Panc1 (cell line): ENCODE data around the gene DKK3. TPM values are rescaled to one million over a fixed set of nuclear protein-coding genes. Genes with fewer than 3 reads are reported as not detected.
A peak's percentile ranks its signal among the peaks of the same experiment; 100 is the strongest.

Experiments used
- ATAC-seq: fragments of 200-7000 bp; cut with Tn5 transposase; 2 replicates; pipeline ENCODE4 v1.9.1; 2020; ENCODE audit warnings: mild to moderate bottlenecking, moderate library complexity
- BruUV-seq: library from RNA; stranded (reverse); fragments of 400-500 nt; replicated peaks from 2 replicates; lab custom pipeline; 2021; lab: Mats Ljungman, UMichigan
- CTCF ChIA-PET: fragments of 300-600 bp; sonication (Branson Sonifier 250); formaldehyde crosslinking; loops from one replicate; lab custom pipeline; 2022; ENCODE audit warnings: antibody characterized with exemption; lab: Charles Lee
- POLR2A ChIA-PET: fragments of 300-600 bp; sonication (Branson Sonifier 250); formaldehyde crosslinking; loops from one replicate; lab custom pipeline; 2022; ENCODE audit warnings: antibody characterized with exemption; lab: Charles Lee
- DNase-seq: peaks from one replicate; pipeline ENCODE4 v3.0.0-alpha.2; 2010; ENCODE audit warnings: low read depth, low spot score
- H3K27ac ChIP-seq: 2 replicates; pipeline ENCODE4 v1.5.1; 2011; ENCODE audit warnings: mild to moderate bottlenecking, low read length, inconsistent platforms
- H3K27me3 ChIP-seq: fragments of 200-500 bp; sonication (Bioruptor generic); 2 replicates; pipeline ENCODE4 v1.6.0; 2014; ENCODE audit warnings: low read length, inconsistent platforms; ENCODE audit not compliant: control insufficient read depth, insufficient read depth
- H3K36me3 ChIP-seq: fragments of 200-500 bp; sonication (Bioruptor generic); 2 replicates; pipeline ENCODE4 v1.5.1; 2014; ENCODE audit warnings: inconsistent platforms, mild to moderate bottlenecking, low read length, moderate library complexity; ENCODE audit not compliant: control insufficient read depth, insufficient read depth
- H3K4me1 ChIP-seq: 2 replicates; pipeline ENCODE4 v1.5.1; 2011; ENCODE audit warnings: inconsistent platforms, mild to moderate bottlenecking, low read length, moderate library complexity; ENCODE audit not compliant: control insufficient read depth, insufficient read depth
- H3K4me3 ChIP-seq, 2 experiments: 2 replicates each; pipeline ENCODE4 v1.5.1; 2011 to 2012; ENCODE audit warnings: low read depth in 2 of 2, low read length in 2 of 2, mild to moderate bottlenecking in 2 of 2, inconsistent platforms in 1 of 2, moderate library complexity in 1 of 2
- H3K9me3 ChIP-seq: fragments of 200-500 bp; sonication (Bioruptor generic); 2 replicates; pipeline ENCODE4 v1.5.1; 2014; ENCODE audit warnings: low read depth, mild to moderate bottlenecking, inconsistent platforms, low read length, moderate library complexity; ENCODE audit not compliant: control insufficient read depth, insufficient read depth
- CTCF ChIP-seq: fragments of 450-650 bp; IDR thresholded peaks from 2 replicates; pipeline ENCODE4 v1.5.1; 2017; ENCODE audit warnings: mild to moderate bottlenecking
- POLR2AphosphoS5 ChIP-seq: IDR thresholded peaks from 2 replicates; pipeline ENCODE4 v1.6.1; 2012; ENCODE audit warnings: mild to moderate bottlenecking, low read depth, low read length, moderate library complexity
- REST ChIP-seq, 2 experiments: IDR thresholded peaks; 2 replicates each; pipeline ENCODE4 v1.6.1; 2011 to 2012; ENCODE audit warnings: low read depth in 2 of 2, control low read depth in 1 of 2, low read length in 1 of 2, mild to moderate bottlenecking in 1 of 2, moderate library complexity in 1 of 2; ENCODE audit not compliant: insufficient read depth in 1 of 2
- SIN3A ChIP-seq: IDR thresholded peaks from 2 replicates; pipeline ENCODE4 v1.6.1; 2012; ENCODE audit warnings: low read depth, mild to moderate bottlenecking, low read length, moderate library complexity, borderline replicate concordance; ENCODE audit not compliant: insufficient read depth
- TCF7L2 ChIP-seq: IDR thresholded peaks from 2 replicates; pipeline ENCODE4 v1.6.1; 2011; ENCODE audit warnings: mild to moderate bottlenecking, low read depth, low read length, inconsistent platforms
- in situ Hi-C: cut with HindIII; loops from 2 replicates; pipeline ENCODE4 v1.10.0; 2016; ENCODE audit warnings: low sequenced_read_pairs, low pct_unique_long_range_greater_than_20kb
- intact Hi-C: fragments of 100-400 bp; cut with micrococcal nuclease; formaldehyde crosslinking; loops from one replicate; pipeline ENCODE4 v1.10.0; 2022; ENCODE audit not compliant: unreplicated experiment
- total RNA-seq: library from RNA; stranded (reverse); gene quantifications from one replicate; pipeline ENCODE4 v1.2.1, GENCODE V29; 2021; ENCODE audit not compliant: unreplicated experiment

The DKK3 gene
- total RNA-seq, 1 experiment from 2014 or later, result 116 TPM

- in situ Hi-C loops (no loop called here), intact Hi-C loops (loop anchor here (5.0 kb wide), 1 partner anchor 63 kb away; no protein-coding TSS in a partner anchor)
- CTCF ChIA-PET, result interaction anchor here (1.0 to 1.5 kb wide), 2 partner anchors 12 to 13 kb away, joined by 3 to 7 read pairs; no protein-coding TSS in a partner anchor
- peak; percentile 5 for ATAC-seq
- Histone ChIP-seq H3K36me3 (no peaks in the 10 kb centered on the region), H3K9me3 (no peaks in the 10 kb centered on the region), H3K27me3 (no peaks in the 10 kb centered on the region), H3K4me3 (no peak overlapping the region), H3K27ac (peak overlapping the region; percentile 95), H3K4me1 (peaks cover 55% of the 10 kb centered on the region)
- POLR2A ChIA-PET, result interaction anchor here (0.5 kb wide), 1 partner anchor 1104 kb away, joined by 5 read pairs; no protein-coding TSS in a partner anchor
- no peak for DNase-seq
- BruUV-seq, result no TSS peak
- TF ChIP-seq REST (IDR thresholded peaks at IDR 0.05; ENCODE audit: insufficient read depth in 1 of 2, low read depth in 2 of 2, low read length in 1 of 2), result no peak
- no peak for TF ChIP-seq TCF7L2
- TF ChIP-seq SIN3A, result no peak
- no peak for TF ChIP-seq POLR2AphosphoS5
- TF ChIP-seq CTCF, result no peak
Observed at GRCh38 chr11:11978792-11979487, 29.5 kb downstream of the DKK3 start.

- DNase-seq (no peak), ATAC-seq (no peak)
- Histone ChIP-seq H3K27me3 (no peaks in the 10 kb centered on the region), H3K4me3 (no peak overlapping the region), H3K36me3 (no peaks in the 10 kb centered on the region), H3K27ac (peak overlapping the region; percentile 95), H3K9me3 (no peaks in the 10 kb centered on the region), H3K4me1 (peaks cover 54% of the 10 kb centered on the region)
- ChIA-PET CTCF (interaction anchor here (1.0 kb wide), 1 partner anchor 12 kb away, joined by 3 read pairs; no protein-coding TSS in a partner anchor), POLR2A (no interaction called here)
- intact Hi-C loops, result loop anchor here (5.0 kb wide), 1 partner anchor 64 kb away; no protein-coding TSS in a partner anchor
- no TSS peak for BruUV-seq
- TF ChIP-seq TCF7L2 (no peak), POLR2AphosphoS5 (no peak), REST (IDR thresholded peaks at IDR 0.05; ENCODE audit: insufficient read depth in 1 of 2, low read depth in 2 of 2, low read length in 1 of 2) (no peak), CTCF (no peak), SIN3A (no peak)
- in situ Hi-C loops, result no loop called here
Observed at GRCh38 chr11:11978098-11978637, 30.3 kb downstream of the DKK3 start.
